ENCODE data around the gene ERBB4.

DNA sequence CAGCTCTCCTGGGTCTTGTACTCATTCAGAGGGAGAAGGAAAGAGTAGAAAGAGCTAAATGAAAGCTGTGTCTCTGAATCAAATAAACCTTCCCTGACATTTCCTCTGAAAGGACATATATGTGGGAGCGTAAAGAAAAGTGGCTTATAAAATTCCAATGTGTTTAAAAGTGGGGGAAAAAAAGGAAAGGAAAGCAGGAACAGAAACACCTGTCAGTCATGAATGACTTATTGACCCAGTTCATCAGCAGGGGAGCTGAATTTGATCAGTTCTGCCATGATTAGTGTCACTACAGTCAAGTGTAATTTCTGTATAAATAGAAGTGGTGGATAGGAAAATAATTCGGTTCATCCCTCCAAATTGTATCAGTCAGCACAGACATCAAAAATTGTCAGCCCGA, 382.5 kb downstream of the ERBB4 start:
- TF ChIP-seq MXI1 (IDR thresholded peaks at IDR 0.05; ENCODE audit: low read depth, low read length) = no peak
- TF ChIP-seq NRF1 (IDR thresholded peaks at IDR 0.05; ENCODE audit: low read depth, low read length) = no peak
- TF ChIP-seq, protein P1, sequence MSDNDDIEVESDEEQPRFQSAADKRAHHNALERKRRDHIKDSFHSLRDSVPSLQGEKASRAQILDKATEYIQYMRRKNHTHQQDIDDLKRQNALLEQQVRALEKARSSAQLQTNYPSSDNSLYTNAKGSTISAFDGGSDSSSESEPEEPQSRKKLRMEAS (IDR thresholded peaks at IDR 0.05; ENCODE audit: low read depth) = no peak
- TF ChIP-seq, protein P2, sequence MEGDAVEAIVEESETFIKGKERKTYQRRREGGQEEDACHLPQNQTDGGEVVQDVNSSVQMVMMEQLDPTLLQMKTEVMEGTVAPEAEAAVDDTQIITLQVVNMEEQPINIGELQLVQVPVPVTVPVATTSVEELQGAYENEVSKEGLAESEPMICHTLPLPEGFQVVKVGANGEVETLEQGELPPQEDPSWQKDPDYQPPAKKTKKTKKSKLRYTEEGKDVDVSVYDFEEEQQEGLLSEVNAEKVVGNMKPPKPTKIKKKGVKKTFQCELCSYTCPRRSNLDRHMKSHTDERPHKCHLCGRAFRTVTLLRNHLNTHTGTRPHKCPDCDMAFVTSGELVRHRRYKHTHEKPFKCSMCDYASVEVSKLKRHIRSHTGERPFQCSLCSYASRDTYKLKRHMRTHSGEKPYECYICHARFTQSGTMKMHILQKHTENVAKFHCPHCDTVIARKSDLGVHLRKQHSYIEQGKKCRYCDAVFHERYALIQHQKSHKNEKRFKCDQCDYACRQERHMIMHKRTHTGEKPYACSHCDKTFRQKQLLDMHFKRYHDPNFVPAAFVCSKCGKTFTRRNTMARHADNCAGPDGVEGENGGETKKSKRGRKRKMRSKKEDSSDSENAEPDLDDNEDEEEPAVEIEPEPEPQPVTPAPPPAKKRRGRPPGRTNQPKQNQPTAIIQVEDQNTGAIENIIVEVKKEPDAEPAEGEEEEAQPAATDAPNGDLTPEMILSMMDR (IDR thresholded peaks at IDR 0.05) = no peak
- no peak for TF ChIP-seq RAD21 (IDR thresholded peaks at IDR 0.05; ENCODE audit: low read length)
- no peak for TF ChIP-seq POLR2AphosphoS5 (IDR thresholded peaks at IDR 0.05; ENCODE audit: low read depth, low read length)
- no peak for TF ChIP-seq SIN3A (IDR thresholded peaks at IDR 0.05; ENCODE audit: borderline replicate concordance, low read depth, low read length)
- TF ChIP-seq EP300 (IDR thresholded peaks at IDR 0.05; ENCODE audit: borderline replicate concordance in 1 of 2, low read depth in 1 of 2, low read length in 1 of 2) = no peak

Data from SK-N-SH (cell line).